Measurements from ENCODE around the gene DNAH2. TPM values are rescaled to one million over a fixed set of nuclear protein-coding genes. Genes with fewer than 3 reads are reported as not detected.

Gene DNAH2
- total and polyA plus RNA-seq, 4 donors, result 1.5 to 14.0 (median 7.6) TPM

DNA sequence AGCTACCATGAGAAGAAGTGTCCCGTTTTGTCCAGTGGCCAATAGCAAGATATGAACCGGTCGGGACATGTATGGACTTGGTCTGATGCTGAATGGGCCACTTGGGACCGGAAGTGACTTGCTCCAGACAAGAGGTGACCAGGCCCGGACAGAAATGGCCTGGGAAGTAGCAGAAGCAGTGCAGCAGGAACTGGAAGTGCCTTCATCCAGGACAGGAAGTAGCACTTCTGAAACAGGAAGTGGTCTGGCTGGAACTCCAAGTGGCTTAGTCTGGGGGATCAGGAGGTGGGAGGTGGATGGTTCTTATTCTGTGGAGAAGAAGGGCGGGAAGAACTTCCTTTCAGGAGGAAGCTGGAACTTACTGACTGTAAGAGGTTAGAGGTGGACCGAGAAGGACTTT is 7.2 kb upstream of the DNAH2 start:
- H3K9me3 ChIP-seq (ENCODE audit: control insufficient read depth in 4 of 4, insufficient read depth in 3 of 4, low read length in 3 of 4), result no peaks in the 10 kb centered on the region
- DNase-seq (no peak), ATAC-seq (ENCODE audit: insufficient read depth, low FRiP score) (no peak)
- no peak overlapping the region for H3K4me3 ChIP-seq
- peaks cover 0 to 11% (median 6%) of the 10 kb centered on the region in 3 donors for H3K27me3 ChIP-seq (ENCODE audit: control insufficient read depth in 3 of 3, insufficient read depth in 3 of 3, low read length in 2 of 3)
- TF ChIP-seq, protein P1, sequence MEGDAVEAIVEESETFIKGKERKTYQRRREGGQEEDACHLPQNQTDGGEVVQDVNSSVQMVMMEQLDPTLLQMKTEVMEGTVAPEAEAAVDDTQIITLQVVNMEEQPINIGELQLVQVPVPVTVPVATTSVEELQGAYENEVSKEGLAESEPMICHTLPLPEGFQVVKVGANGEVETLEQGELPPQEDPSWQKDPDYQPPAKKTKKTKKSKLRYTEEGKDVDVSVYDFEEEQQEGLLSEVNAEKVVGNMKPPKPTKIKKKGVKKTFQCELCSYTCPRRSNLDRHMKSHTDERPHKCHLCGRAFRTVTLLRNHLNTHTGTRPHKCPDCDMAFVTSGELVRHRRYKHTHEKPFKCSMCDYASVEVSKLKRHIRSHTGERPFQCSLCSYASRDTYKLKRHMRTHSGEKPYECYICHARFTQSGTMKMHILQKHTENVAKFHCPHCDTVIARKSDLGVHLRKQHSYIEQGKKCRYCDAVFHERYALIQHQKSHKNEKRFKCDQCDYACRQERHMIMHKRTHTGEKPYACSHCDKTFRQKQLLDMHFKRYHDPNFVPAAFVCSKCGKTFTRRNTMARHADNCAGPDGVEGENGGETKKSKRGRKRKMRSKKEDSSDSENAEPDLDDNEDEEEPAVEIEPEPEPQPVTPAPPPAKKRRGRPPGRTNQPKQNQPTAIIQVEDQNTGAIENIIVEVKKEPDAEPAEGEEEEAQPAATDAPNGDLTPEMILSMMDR (IDR thresholded peaks at IDR 0.05; ENCODE audit: control extremely low read depth, extremely low read depth), result no peak
- WGBS, 2 donors, result 73% methylated on average over 7 of the region's 7 CpGs
- peaks cover 0 to 13% (median 0%) of the 10 kb centered on the region in 5 donors for H3K4me1 ChIP-seq (ENCODE audit: control insufficient read depth in 5 of 5, insufficient read depth in 5 of 5, low read length in 5 of 5)
- no peaks in the 10 kb centered on the region for H3K36me3 ChIP-seq (ENCODE audit: control insufficient read depth in 4 of 4, insufficient read depth in 4 of 4, low read length in 4 of 4)
- no peak overlapping the region for H3K27ac ChIP-seq (ENCODE audit: low read depth in 1 of 2, low read length in 1 of 2)
- no peak overlapping the region for H3K9ac ChIP-seq (ENCODE audit: insufficient read depth in 1 of 2, low read length in 2 of 2)

DNA sequence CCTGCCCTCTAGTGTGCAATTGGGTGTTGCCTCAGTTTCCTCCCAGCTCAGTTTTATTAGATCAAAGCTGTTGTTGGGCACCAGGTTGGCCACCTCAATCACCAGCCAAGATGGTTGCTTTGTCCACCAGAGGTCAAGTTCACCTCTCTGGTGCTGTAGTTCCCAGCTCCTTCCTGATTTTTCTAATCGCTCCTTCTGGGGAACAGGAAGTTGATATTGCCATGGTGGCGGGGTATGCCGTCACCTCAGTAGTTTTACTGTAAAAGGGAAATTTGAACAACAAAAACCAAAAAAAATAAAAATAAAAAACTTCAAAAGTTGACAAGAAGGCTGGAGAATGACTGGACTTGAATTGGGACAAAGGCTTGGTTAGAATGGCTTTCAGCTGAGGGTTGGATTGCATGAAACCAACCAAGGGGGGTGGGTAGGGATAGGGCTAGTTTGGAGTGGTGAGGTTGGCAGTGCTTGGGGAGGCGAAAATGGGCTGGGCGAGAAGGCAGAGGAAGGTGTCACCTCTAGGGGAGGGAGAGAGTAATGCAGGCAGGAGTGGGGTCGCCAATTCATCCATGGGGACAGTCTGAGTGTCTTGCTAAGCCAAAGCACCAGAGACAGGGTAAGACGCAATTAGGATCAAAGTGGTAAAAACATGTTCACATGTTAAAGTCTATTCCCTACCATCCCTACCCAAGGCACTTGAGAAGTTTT is 6.3 kb upstream of the DNAH2 start:
- Histone ChIP-seq H3K9me3 (ENCODE audit: control insufficient read depth in 4 of 4, insufficient read depth in 3 of 4, low read length in 3 of 4) (no peaks in the 10 kb centered on the region), H3K4me1 (ENCODE audit: control insufficient read depth in 5 of 5, insufficient read depth in 5 of 5, low read length in 5 of 5) (peaks cover 0 to 5% (median 0%) of the 10 kb centered on the region in 5 donors), H3K36me3 (ENCODE audit: control insufficient read depth in 4 of 4, insufficient read depth in 4 of 4, low read length in 4 of 4) (no peaks in the 10 kb centered on the region), H3K27me3 (ENCODE audit: control insufficient read depth in 3 of 3, insufficient read depth in 3 of 3, low read length in 2 of 3) (peaks cover 0 to 13% (median 10%) of the 10 kb centered on the region in 3 donors), H3K27ac (ENCODE audit: low read depth in 1 of 2, low read length in 1 of 2) (no peak overlapping the region), H3K4me3 (no peak overlapping the region), H3K9ac (ENCODE audit: insufficient read depth in 1 of 2, low read length in 2 of 2) (no peak overlapping the region)
- TF ChIP-seq, protein P1 (IDR thresholded peaks at IDR 0.05; ENCODE audit: control extremely low read depth, extremely low read depth), result no peak
- no peak for ATAC-seq (ENCODE audit: insufficient read depth, low FRiP score)
- 75% methylated on average over 7 of the region's 7 CpGs for WGBS, 2 donors
- no peak for DNase-seq

DNA sequence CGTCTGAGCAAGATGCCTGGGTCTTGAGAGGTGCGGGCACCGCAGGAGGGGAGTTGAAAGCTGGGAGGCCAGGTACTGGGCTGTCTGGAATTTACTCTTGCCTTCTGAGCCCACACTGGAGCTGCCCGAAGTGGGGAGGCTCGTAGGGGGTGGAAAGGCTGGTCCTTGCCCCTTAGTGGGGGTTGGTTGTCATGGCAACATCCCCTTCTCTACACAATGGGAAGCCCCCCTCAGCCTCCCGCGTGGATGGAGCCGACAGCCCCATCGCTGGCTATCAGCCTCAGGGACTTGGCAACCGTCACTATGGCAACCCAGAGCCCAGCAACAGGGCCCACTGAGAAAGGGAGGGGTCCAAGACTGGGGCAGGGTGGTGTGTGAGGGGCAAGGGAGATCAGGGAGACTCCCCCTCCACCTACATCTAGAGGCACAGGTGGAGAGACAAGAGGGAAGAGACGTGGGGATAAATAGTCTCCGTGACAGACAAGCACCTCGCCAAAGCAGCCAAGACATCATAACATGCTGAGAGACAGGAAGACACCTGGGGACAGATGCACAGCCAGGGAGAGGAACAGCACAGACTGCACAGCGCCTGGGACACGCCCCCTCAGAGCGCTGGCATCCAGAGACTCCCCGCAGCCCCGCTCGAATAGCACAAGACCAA is 5.3 kb upstream of the DNAH2 start:
- Histone ChIP-seq H3K9me3 (ENCODE audit: control insufficient read depth in 4 of 4, insufficient read depth in 3 of 4, low read length in 3 of 4) (no peaks in the 10 kb centered on the region), H3K27ac (ENCODE audit: low read depth in 1 of 2, low read length in 1 of 2) (no peak overlapping the region), H3K9ac (ENCODE audit: insufficient read depth in 1 of 2, low read length in 2 of 2) (no peak overlapping the region), H3K4me1 (ENCODE audit: control insufficient read depth in 5 of 5, insufficient read depth in 5 of 5, low read length in 5 of 5) (peaks cover 0 to 5% (median 0%) of the 10 kb centered on the region in 5 donors), H3K36me3 (ENCODE audit: control insufficient read depth in 4 of 4, insufficient read depth in 4 of 4, low read length in 4 of 4) (no peaks in the 10 kb centered on the region), H3K27me3 (ENCODE audit: control insufficient read depth in 3 of 3, insufficient read depth in 3 of 3, low read length in 2 of 3) (peaks cover 0 to 13% (median 11%) of the 10 kb centered on the region in 3 donors), H3K4me3 (no peak overlapping the region)
- TF ChIP-seq, protein P1 (IDR thresholded peaks at IDR 0.05; ENCODE audit: control extremely low read depth, extremely low read depth), result no peak
- DNase-seq (peak in 2 of 3 donors; percentile 25 to 40), ATAC-seq (ENCODE audit: insufficient read depth, low FRiP score) (no peak)
- WGBS, 2 donors, result 20 to 37% methylated on average over 19 of the region's 19 CpGs

Measured in lung (tissue), 12 donors.